Breast epithelium (tissue), 3 donors: Measurements from ENCODE around the gene CCDC38.
"Not testable (repeated sequence)": the region's sequence is repeated elsewhere in the genome, so short reads cannot be mapped to it uniquely, and the experiment has no call there.

Source experiments
- POLR2A ChIP-seq: fragments of 450-650 bp; IDR thresholded peaks from one replicate; pipeline ENCODE4 v1.6.1; 2016; ENCODE audit warnings: antibody characterized with exemption, mild to moderate bottlenecking, moderate library complexity
- POLR2AphosphoS5 ChIP-seq, 3 donors: sonication (generic); formaldehyde crosslinking; IDR thresholded peaks; one replicate each; pipeline ENCODE4 v1.6.1; 2017; ENCODE audit warnings: antibody characterized with exemption in 3 of 3
- TF ChIP-seq, protein P1 (sequence below), 3 donors: fragments of 450-650 bp; IDR thresholded peaks; one replicate each; pipeline ENCODE4 v1.5.1; 2016 to 2017; ENCODE audit warnings: antibody characterized with exemption in 3 of 3, mild to moderate bottlenecking in 3 of 3, moderate library complexity in 3 of 3

- TF ChIP-seq, protein P1, sequence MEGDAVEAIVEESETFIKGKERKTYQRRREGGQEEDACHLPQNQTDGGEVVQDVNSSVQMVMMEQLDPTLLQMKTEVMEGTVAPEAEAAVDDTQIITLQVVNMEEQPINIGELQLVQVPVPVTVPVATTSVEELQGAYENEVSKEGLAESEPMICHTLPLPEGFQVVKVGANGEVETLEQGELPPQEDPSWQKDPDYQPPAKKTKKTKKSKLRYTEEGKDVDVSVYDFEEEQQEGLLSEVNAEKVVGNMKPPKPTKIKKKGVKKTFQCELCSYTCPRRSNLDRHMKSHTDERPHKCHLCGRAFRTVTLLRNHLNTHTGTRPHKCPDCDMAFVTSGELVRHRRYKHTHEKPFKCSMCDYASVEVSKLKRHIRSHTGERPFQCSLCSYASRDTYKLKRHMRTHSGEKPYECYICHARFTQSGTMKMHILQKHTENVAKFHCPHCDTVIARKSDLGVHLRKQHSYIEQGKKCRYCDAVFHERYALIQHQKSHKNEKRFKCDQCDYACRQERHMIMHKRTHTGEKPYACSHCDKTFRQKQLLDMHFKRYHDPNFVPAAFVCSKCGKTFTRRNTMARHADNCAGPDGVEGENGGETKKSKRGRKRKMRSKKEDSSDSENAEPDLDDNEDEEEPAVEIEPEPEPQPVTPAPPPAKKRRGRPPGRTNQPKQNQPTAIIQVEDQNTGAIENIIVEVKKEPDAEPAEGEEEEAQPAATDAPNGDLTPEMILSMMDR (IDR thresholded peaks at IDR 0.05) = not testable (repeated sequence)
- TF ChIP-seq POLR2A; POLR2AphosphoS5 (IDR thresholded peaks at IDR 0.05): not testable (repeated sequence)
These were observed 100.0 kb downstream of the CCDC38 start for GRCh38 chr12:95842426-95842825.
